ENCODE data around the gene EIPR1. TPM values are rescaled to one million over a fixed set of nuclear protein-coding genes. Genes with fewer than 3 reads are reported as not detected.
A peak's percentile ranks its signal among the peaks of the same experiment; 100 is the strongest.

The EIPR1 gene
- polyA plus RNA-seq, 1 donor (not counting 4 experiments of a cell fraction or from before 2014, with no cell fraction given), result 44.3 TPM

DNA sequence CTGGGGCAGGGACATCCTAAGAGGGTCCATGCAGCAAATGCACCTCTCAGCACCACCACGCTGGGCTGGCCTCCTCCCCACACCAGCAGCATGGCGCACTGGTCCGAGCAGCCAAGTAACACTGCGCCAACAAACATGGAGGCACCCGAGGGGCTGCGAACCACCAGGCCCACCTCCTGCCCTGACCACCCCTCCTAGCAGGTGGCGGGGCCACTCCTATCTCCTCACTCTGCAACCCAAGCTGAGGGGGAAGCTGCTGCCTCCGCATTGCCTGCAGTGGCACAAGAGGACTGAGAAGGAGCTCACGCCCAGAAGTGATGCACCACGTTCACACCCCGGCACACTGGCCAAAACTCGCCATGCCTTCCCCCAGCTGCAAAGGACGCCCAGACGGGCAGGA is 94.4 kb downstream of the EIPR1 start:
- no peaks in the 10 kb centered on the region for H3K4me1 ChIP-seq (ENCODE audit: control insufficient read depth, extremely low read depth, insufficient read depth, low read length)
- H3K4me3 ChIP-seq (ENCODE audit: control insufficient read depth in 2 of 3, extremely low read depth in 1 of 3, insufficient read depth in 2 of 3, low read depth in 1 of 3, low read length in 3 of 3), result no peak overlapping the region
- no peaks in the 10 kb centered on the region for H3K27me3 ChIP-seq (ENCODE audit: control insufficient read depth, extremely low read depth, insufficient read depth, low read length)
- TF ChIP-seq EZH2 (IDR thresholded peaks at IDR 0.05; ENCODE audit: low read length), result no peak
- TF ChIP-seq, protein P1, sequence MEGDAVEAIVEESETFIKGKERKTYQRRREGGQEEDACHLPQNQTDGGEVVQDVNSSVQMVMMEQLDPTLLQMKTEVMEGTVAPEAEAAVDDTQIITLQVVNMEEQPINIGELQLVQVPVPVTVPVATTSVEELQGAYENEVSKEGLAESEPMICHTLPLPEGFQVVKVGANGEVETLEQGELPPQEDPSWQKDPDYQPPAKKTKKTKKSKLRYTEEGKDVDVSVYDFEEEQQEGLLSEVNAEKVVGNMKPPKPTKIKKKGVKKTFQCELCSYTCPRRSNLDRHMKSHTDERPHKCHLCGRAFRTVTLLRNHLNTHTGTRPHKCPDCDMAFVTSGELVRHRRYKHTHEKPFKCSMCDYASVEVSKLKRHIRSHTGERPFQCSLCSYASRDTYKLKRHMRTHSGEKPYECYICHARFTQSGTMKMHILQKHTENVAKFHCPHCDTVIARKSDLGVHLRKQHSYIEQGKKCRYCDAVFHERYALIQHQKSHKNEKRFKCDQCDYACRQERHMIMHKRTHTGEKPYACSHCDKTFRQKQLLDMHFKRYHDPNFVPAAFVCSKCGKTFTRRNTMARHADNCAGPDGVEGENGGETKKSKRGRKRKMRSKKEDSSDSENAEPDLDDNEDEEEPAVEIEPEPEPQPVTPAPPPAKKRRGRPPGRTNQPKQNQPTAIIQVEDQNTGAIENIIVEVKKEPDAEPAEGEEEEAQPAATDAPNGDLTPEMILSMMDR (optimal IDR thresholded peaks at IDR 0.05 in 1 of 3, IDR thresholded peaks at IDR 0.05 in 1 of 3, conservative IDR thresholded peaks at IDR 0.05 in 1 of 3; ENCODE audit: extremely low read depth in 1 of 3, insufficient read depth in 2 of 3, low read length in 3 of 3), result no peak
- H3K79me2 ChIP-seq (ENCODE audit: control insufficient read depth, insufficient read depth, low read length), result peaks cover 3% of the 10 kb centered on the region
- H3K9me1 ChIP-seq (ENCODE audit: control insufficient read depth, extremely low read depth, insufficient read depth, low read length), result no peaks in the 10 kb centered on the region
- DNase-seq (ENCODE audit: low read depth, low spot score) (no peak), FAIRE-seq (no peak)
- dilution Hi-C loops (cut with MboI; ENCODE audit: extremely low pct_ligation_motif_present, low sequenced_read_pairs), result no loop called here
- no peaks in the 10 kb centered on the region for H4K20me1 ChIP-seq (ENCODE audit: control insufficient read depth, extremely low read depth, insufficient read depth, low read length)
- H2AFZ ChIP-seq (ENCODE audit: control insufficient read depth, low read length), result no peak overlapping the region
- no peak overlapping the region for H3K4me2 ChIP-seq (ENCODE audit: control insufficient read depth, extremely low read depth, insufficient read depth, low read depth, low read length)
- H3K9me3 ChIP-seq (ENCODE audit: control insufficient read depth, low read depth, low read length), result no peaks in the 10 kb centered on the region
- no peak overlapping the region for H3K9ac ChIP-seq (ENCODE audit: control insufficient read depth, extremely low read depth, insufficient read depth, low read length)
- no peaks in the 10 kb centered on the region for H3K36me3 ChIP-seq (ENCODE audit: control insufficient read depth in 2 of 2, extremely low read depth in 1 of 2, insufficient read depth in 2 of 2, low read length in 2 of 2)
- no peak overlapping the region for H3K27ac ChIP-seq (ENCODE audit: control insufficient read depth, insufficient read depth, low read length)

DNA sequence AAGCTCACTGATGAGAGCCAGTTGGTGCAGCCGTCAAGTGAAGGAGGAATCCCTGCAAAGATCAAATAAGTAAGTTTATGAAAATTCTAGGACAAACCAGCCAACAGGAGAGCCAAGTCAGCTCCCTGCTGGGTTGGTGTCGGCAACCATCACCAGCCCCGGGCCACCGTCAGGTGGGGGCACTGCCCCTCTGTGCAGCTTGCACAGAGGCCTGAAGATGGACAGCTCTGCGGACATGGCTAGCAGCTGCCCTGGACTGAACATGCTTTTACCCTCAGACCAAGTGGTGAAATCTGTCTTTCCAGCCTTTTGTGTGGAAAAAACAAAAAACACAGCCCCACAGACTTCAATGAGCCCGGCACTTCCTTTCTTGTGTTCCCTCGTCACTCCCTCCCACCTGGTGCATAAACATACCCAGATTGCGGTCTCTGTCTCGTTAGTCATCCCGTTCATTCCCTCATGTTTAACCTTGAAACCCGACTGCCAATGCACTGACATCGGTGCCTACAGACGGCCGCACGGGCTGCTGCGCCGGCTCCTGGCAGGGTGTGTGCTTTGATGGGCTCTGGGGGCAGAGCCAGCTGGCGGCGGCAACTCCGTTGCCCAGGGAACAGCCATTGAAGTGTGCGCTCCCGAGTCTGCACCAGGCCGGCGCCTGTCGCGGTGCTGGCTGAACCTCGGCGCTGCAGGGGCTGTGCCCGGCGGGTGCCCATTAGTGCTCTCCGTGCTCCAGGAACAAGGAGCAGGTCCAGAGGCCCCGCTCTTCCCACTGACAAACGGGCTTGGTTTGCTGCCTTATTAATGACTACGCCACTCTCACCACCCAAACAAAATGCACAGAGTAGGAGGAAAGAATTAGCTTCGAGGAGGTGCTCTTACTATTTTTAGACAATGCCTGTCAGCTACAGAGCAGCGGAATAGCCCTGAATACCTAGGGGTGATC is 95.3 kb downstream of the EIPR1 start:
- peak overlapping the region; percentile 32 for H3K4me2 ChIP-seq (ENCODE audit: control insufficient read depth, extremely low read depth, insufficient read depth, low read depth, low read length)
- peaks cover 1% of the 10 kb centered on the region for H3K79me2 ChIP-seq (ENCODE audit: control insufficient read depth, insufficient read depth, low read length)
- DNase-seq (ENCODE audit: low read depth, low spot score) (no peak), FAIRE-seq (no peak)
- no peaks in the 10 kb centered on the region for H3K36me3 ChIP-seq (ENCODE audit: control insufficient read depth in 2 of 2, extremely low read depth in 1 of 2, insufficient read depth in 2 of 2, low read length in 2 of 2)
- no peaks in the 10 kb centered on the region for H4K20me1 ChIP-seq (ENCODE audit: control insufficient read depth, extremely low read depth, insufficient read depth, low read length)
- H3K27me3 ChIP-seq (ENCODE audit: control insufficient read depth, extremely low read depth, insufficient read depth, low read length), result no peaks in the 10 kb centered on the region
- H3K9me3 ChIP-seq (ENCODE audit: control insufficient read depth, low read depth, low read length), result no peaks in the 10 kb centered on the region
- H3K27ac ChIP-seq (ENCODE audit: control insufficient read depth, insufficient read depth, low read length), result no peak overlapping the region
- TF ChIP-seq, protein P1 (optimal IDR thresholded peaks at IDR 0.05 in 1 of 3, IDR thresholded peaks at IDR 0.05 in 1 of 3, conservative IDR thresholded peaks at IDR 0.05 in 1 of 3; ENCODE audit: extremely low read depth in 1 of 3, insufficient read depth in 2 of 3, low read length in 3 of 3), result no peak
- no peak for TF ChIP-seq EZH2 (IDR thresholded peaks at IDR 0.05; ENCODE audit: low read length)
- dilution Hi-C loops (cut with MboI; ENCODE audit: extremely low pct_ligation_motif_present, low sequenced_read_pairs), result no loop called here
- no peak overlapping the region for H3K4me3 ChIP-seq (ENCODE audit: control insufficient read depth in 2 of 3, extremely low read depth in 1 of 3, insufficient read depth in 2 of 3, low read depth in 1 of 3, low read length in 3 of 3)
- no peaks in the 10 kb centered on the region for H3K9me1 ChIP-seq (ENCODE audit: control insufficient read depth, extremely low read depth, insufficient read depth, low read length)
- H3K9ac ChIP-seq (ENCODE audit: control insufficient read depth, extremely low read depth, insufficient read depth, low read length), result no peak overlapping the region
- H2AFZ ChIP-seq (ENCODE audit: control insufficient read depth, low read length), result no peak overlapping the region
- no peaks in the 10 kb centered on the region for H3K4me1 ChIP-seq (ENCODE audit: control insufficient read depth, extremely low read depth, insufficient read depth, low read length)
